GM19023 (cell line): ENCODE results near the gene PPM1B.
"Not testable (repeated sequence)": the region's sequence is repeated elsewhere in the genome, so short reads cannot be mapped to it uniquely, and the experiment has no call there.

Experiments used
- ATAC-seq: cut with Tn5 transposase; IDR thresholded peaks from one replicate; pipeline ENCODE4 v1.9.1; 2021; ENCODE audit warnings: mild to moderate bottlenecking, moderate library complexity; ENCODE audit not compliant: unreplicated experiment

The PPM1B gene

DNA sequence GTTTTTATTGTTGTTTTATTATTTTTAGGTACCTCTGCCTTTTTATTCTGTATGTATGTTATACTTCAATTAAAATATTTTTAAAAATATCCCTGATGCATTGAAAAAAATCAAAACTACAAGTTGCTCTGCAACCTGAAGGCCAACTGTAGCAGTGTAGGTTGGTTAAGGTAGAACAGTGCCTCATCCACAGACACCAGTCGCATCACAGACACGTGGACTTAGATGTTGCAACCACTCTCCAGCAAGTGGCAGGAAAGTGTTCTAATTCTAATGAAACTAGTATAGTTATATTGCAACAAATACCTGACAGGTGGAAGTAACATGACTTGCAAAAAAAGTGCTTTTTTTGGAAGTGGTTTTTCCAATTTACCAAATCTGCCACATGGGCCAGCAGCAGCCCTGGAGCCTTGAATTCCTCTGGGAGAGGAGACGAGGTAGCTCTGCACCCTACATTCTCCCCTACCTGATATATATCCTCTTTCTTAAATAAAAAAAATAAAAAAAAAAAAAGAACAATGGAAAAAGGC lies 78.2 kb downstream of the PPM1B start:
- ATAC-seq, result no peak

DNA sequence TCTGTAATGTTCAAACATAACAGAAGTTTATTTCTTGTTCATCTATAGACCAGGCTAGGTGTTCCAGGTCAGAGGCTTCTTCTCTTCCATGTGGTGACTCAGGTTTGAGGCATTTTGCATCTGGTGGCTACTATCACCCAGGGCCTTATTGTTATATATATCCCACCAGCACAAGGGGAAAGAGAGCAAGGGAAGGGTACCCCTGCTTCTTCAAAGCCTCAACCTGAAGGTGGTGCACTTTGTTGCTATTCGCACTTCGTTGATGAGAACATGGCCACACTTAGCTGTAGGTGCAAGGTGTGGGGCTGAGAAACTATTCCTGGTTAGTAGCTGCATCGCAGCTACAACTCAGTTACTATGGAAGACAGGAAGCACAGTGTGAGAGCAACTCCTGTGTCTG lies 79.2 kb downstream of the PPM1B start:
- no peak for ATAC-seq

DNA sequence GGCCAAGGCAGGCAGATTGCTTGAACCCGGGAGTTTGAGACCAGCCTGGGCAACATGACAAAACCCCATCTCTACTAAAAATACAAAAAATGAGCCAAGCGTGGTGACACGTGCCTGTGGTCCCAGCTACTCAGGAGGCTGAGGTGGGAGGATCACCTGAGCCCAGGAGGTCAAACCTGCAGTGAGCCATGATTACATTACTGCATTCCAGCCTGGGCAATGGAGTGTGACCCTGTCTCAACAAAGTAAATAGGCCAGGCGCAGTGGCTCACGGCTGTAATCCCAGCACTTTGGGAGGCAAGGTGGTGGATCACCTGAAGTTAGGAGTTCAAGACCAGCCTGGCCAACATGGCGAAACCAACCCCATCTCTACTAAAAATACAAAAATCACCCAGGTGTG lies 80.6 kb downstream of the PPM1B start:
- not testable (repeated sequence) for ATAC-seq

DNA sequence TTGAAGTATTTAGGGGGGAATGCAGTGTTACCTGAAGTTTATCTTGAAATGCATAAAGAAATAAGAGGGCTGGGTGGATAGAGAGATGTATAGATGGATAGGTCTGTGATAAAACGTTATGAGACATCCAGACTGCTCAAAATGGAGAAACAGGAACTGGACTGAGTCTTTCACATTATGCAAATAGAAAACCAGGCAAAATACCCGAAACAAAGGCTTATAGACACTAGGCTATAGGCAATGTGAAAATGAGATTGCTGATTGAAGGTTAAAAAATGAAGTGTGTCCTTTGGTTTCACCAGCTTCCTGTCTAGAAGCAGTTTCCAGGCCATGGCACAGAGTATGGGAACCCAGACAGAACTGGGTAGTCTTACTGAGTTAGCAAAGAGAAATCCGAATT lies 81.7 kb downstream of the PPM1B start:
- ATAC-seq, result no peak

DNA sequence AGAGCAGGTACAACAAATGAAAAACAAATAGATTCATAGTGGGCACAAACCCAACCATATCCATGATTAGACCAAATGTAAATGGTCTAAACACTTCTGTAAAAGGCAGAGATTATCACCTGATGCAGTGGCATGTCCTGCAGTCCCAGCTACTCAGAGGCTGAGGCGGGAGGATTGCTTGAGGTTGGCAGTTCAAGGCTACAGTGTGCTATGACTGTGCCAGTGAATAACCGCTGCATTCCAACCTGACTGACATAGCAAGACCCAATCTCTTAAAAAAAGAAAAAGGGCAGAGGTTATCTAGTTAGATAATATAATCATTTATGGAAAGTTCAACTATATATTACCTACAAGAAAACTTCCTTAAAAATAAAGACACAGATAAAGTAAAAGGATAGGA lies 85.3 kb downstream of the PPM1B start:
- no peak for ATAC-seq

DNA sequence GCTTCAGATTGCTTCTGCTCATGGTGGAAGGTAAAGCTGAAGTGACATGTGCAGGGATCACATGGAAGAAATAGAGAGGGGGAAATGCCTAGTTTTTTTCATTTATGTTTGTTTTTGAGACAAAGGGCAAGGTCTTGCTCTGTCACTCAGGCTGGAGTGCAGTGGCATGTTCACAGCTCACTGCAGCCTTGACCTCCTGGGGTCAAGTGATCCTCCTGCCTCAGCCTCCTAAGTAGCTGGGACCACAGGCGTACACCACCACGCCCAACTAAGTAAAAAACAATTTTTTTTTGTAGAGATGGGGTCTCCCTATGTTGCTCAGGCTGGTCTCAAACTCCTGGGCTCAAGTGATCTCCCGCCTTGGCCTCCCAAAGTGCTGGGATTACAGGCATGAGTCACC lies 87.0 kb downstream of the PPM1B start:
- not testable (repeated sequence) for ATAC-seq

DNA sequence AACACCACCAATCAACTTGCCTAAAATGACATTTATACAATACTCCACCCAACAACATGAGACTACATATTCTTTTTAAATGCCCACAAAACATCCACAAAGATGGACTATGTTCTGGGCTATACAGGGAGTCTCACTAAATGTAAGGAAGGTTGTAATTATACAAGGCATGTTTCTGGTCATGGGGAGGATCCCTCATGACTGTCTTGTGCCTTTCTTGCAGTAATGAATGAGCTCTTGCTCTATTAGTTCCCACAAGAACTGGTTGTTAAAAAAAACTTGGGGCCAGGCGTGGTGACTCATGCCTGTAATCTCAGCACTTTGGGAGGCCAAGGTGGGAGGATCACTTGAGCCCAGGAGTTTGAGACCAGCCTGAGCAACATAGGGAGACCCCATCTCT lies 89.1 kb downstream of the PPM1B start:
- ATAC-seq, result not testable (repeated sequence)

DNA sequence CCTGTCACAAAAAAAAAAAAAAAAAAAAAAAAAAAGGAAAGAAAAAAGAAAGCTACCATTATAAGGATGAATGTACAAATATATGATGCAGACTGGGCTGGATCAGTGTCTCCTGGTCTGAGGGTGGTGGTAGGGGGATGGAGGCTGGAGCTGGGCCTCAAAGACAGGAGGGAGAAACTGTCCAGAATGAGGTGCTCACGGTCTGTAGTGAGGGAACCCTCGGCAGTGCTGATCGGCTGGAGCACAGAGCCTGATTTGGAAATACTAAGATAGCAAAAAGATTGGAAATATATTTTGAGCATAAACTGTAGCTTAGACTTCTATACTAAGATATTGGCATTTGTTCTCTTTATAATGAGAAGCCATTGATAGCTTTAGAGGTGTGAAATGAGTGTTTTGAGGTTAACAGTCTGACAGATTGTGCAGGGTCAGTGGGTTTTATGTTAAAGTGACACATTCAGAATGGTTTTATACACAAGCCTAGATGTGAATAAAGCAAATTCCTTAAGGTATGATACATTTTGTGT lies 98.7 kb downstream of the PPM1B start:
- no peak for ATAC-seq

DNA sequence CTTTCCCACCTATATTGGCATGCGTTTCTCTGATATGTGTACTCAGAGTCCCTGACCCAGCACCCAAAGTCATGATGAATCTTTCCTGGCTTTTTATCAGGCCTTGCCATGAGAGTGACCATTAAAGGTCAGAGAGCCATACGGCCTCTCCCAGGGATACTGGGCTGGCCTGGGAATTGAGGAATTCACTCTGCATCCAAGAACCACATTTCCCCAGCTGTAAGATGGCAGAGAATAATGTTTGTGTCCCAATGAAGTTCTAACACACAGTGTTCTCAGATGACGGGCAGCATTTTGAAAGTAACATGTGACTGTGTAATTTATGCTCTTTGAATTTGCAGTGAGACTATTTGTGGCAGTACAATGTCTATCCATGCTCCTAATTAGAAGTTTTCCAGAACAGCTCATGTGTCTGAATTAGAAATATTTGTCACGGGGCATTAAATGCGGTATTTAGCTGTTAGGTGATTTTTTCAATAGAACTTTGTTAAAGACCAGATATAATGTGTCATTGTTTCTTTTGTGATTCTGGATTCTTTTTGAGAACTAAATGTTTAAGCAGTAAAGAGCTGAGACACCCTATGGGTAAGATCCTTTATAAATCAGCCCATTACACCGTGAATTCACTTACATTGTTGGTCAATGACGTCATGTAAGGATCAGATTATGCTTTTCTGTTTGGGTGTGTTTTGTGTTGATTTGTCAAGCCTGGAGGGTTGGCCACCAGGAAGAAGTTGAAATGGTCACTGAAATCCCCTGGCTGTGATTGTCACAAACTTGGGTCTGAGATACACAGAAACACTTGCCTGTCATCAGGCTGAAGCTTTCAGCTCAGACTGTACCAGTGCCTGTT lies 99.3 kb downstream of the PPM1B start:
- ATAC-seq, result no peak

DNA sequence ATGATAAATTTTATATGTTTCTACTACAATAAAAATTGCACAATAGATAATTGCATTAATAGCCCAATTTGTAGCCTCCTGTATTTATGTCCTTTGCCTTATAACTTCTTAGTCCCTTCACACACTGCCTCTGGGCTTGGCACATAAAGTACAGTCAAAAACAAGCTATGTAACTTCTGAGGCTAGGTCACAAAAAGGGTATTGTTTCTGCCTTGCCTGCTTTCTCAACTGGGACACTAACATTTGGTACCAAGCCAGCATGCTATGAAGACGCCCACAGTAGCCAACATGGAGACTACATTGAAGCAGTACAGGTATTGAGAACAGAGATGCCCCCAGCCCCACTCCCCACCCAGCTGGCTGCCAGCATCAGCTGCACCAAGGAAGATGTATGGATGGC lies 101.2 kb downstream of the PPM1B start:
- ATAC-seq, result no peak

DNA sequence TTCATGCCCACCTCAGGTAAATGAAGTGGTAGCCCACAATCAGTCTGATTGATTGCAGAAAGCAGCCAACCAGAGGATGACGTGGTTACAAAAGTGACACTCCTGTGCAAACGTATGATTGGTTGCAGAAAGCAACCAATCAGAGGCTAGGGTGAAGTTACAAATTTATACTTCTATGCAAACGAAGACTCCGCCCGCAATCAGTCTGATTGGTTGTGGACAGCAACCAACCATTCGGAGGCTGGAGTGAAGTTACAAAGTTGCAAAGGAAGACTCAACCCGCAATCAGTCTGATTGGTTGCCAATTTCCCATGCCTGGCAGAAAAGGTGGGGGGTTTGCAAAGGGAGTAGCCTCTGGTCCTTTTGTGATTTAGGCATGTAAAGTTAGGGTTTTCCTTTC lies 102.6 kb downstream of the PPM1B start:
- ATAC-seq, result no peak

DNA sequence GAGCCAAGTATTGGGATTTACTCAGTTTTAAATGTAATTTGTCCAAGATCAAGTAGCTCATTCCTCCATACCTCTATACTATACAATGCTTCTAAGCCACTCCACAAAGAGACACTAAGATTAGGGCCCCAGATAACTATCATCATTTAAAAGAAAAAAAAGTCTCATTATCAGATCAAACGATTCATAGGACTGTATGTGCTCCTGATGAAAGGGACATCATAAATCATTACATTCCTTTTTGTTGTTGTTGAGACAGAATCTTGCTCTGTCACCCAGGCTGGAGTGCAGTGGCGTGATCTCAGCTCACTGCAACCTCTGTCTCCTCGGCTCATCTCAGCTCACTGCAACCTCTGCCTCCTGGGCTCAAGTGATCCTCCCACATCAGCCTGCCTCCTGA lies 104.4 kb downstream of the PPM1B start:
- ATAC-seq, result no peak

DNA sequence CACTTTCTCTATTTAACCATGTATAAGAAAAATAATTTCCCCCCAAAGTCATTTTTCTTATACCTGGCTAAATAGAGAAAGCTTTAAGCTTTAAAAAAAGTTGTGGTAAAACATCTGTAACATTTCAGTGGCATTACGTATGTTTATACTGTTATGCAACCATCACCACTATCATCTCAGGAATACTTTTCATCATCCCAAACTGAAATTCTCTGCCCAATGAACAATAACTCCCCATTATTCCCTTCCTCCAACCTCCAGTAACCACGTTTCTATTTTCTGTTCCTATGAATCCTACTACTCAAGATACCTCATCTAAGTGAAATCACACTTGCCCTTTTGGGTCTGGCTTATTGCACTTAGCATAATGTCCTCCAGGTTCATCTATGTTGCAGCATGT lies 104.9 kb downstream of the PPM1B start:
- no peak for ATAC-seq

DNA sequence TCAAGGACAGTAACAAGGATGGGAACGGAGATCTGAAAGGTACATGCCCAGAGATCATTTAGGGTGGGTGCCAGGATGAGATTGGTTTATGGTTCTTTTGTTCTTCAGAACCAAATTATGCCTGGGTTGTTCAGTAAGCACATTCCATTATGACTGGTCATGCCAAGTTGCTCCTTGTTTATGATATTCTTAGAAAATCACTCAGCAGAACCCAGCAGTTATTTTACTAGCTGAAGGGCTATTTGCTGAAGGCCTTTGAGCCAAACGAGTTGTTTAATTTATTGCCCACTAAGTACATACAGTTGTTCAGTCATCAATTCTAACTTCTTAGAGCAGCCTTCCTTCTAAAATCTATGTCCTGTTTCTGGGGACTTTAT lies 107.2 kb downstream of the PPM1B start:
- ATAC-seq, result no peak

DNA sequence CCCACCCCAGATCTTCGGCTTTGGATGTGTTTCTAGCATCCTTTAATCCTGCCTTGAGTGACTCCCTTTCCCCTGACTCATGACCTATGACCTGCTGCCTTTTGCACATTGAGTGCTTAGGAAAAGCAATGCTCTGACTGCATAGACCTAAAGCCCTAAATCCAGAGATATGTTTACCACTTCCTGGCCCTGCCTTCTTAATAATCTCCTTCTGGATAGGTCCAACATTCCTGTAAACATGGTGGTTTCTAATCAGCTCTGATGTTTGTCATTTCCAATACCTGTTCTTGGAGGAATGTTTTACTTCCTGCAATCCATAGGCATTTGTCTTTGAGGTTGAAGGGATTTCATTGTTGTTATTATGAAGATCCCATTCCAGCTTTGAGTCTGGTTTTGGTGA lies 108.9 kb downstream of the PPM1B start:
- no peak for ATAC-seq

DNA sequence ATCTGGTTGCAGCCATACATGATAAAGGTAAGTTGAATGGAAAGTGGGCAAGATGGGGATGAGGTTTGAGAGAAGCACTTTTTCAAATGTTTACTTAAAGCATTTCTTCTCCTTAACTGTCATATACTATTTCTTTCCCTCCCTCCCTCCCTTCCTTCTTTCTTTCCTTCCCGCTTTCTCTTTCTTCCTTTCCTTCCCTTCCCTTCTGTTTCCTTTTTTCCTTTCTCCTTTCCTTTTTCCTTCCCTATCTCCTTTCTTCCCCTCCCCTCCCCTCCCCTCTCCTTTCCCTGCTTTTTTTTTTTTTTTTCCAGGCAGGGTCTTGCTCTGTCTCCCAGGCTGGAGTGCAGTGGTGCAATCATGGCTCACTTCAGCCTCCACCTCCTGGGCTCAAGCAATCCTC lies 112.2 kb downstream of the PPM1B start:
- ATAC-seq, result no peak
